GM19467 (cell line): Measurements from ENCODE around the gene TP53I13.

Experiments
- ATAC-seq: cut with Tn5 transposase; IDR thresholded peaks from one replicate; pipeline ENCODE4 v1.9.1; 2021; ENCODE audit warnings: mild to moderate bottlenecking, moderate library complexity; ENCODE audit not compliant: unreplicated experiment

Gene TP53I13

DNA sequence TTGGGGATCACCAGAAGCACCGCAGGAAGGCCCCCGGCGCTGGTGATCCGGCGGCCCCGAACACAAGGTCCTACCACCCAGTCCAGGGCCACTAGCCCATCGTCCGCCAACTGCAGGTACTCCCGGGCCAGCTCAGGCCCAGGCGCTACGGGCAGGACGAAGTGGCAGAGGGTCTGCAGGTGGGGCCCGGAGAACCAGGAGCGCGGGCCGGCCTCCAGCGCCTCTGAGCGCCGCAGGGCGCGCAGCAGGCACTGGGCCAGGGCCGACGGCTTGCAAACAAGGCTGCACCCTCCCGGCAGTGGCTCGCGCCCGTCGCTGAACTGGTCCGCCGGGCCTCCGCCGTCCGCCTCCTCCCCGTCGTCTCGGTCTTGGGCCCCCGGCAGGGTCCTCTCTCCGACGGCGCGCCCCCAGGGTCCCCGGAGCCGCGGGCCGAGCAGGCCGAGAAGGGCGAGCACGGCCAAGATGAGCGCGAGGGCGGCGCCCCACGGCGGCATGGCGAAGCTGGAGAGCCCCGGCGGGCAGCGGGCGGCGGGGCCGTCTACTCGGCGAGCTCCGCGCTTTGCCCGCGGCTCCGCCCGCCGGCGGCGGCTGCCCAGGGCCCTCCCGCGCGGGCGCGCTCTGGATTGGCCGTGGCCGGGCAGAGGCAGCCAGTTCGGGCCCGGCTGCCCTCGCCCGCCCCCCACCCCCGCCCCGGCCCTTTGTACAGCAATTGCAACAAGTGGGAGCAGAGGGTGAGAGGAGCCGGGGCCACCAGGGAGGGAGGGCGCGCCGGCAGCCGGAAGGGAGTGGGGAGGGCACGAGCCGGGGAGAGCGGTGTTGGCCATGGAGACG is 1.8 kb upstream of the TP53I13 start, which contains the start of gene ABHD15:
Gene ABHD15, minus strand, starts transcription at position 565 of the 831 bp plus-strand sequence. Its CDS starts 71 bp downstream, at position 494.
- no peak for ATAC-seq

DNA sequence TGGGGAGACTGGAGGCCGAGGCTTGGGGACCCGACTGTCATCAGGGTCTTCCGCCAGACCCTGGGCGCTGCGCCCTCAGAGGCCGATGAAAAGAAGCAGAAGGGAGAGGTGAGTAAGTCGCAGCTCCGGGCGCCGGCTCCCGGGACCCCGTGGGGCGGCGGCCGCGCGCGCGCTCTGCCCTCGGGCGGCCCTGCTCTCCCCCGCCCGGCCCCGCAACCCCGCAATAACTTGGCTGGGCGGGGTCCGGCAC is 1.3 kb upstream of the TP53I13 start:
- no peak for ATAC-seq

DNA sequence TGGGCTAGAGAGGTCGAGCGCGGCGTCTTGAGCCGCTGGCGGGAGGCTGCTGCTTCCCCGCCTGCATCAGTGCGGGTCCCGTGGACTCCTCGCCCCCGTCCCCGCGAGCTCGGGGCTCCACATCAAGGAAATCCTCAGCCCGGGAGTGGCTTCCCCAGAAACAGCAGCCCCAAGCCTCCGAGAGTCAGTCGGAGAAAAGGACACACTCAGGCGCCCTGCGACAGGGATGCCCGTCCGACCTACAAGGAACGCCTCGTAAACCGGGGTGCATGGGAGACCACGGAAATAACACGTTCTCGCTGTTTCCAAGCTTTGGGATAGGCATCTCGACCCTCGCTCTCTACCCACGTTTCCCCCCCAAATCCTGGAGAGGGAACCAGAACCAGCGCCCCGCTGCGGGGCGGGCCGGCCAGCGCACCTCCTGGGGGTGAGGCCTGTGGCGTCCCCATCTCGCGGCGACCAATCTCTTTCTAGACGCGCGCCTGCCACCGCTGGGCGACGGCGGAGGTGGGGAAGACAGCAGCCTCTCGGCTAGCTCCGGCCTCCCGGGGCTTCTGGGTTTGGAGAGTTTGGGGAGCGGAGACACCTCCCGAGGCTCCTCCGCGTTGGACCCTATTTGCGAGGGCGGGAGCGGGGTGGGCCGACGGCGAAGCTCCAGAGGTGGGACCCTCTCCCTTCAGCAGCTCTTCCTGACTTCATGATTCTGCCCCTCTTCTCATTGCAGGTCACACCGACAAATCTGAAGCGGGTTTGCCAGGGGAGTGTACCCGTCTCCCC is 759 bp upstream of the TP53I13 start:
- ATAC-seq = peak; percentile 33

GRCh38 chr17:29569245-29569950 is 897 bp downstream of the TP53I13 start:
- no peak for ATAC-seq

GRCh38 chr17:29570521-29570920 is 2.0 kb downstream of the TP53I13 start:
- no peak for ATAC-seq

- ATAC-seq = no peak
Measured at GRCh38 chr17:29571486-29571882, 3.0 kb downstream of the TP53I13 start.

- no peak for ATAC-seq
Measured at GRCh38 chr17:29571883-29572681, 3.6 kb downstream of the TP53I13 start.

DNA sequence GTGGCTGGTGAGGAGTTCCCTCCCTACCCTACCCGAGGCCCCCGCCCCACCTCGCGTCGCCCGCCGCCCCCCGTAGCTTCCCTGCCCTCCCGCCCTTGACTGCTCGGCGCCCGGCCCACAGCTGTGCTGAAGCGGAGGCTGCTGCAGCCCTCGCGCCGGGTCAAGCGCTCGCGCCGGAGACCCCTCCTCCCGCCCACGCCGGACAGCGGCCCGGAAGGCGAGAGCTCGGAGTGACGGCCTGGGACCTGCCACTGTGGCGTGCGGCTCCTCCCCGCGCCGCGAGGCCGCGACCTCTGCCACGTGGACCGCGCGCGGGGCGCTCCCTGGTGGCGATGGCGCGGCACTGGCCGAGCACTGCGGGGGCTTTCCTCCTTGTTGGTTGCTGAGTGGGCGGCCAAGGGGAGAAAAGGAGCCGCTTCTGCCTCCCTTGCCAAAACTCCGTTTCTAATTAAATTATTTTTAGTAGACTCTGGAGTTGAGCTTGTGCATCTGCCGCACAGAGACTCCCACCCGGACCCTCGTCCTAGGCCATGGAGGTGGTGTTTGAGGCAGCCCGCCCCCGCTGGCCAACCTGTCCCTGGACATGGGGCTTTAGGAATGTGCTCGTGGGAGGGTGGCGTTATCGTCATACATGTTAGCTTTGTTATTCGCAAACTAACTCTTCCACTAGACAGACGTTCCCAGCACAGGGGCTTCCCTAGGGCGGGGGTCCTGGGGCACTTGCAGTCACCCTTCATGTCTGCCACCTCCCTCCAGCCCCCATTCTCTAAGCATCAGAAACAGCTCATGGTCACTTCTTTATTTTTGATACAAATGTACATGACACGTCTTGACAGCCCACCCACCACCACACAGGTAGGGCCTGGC is 4.4 kb downstream of the TP53I13 start:
- ATAC-seq = no peak

GRCh38 chr17:29573558-29573869 is 5.0 kb downstream of the TP53I13 start:
- ATAC-seq = no peak

DNA sequence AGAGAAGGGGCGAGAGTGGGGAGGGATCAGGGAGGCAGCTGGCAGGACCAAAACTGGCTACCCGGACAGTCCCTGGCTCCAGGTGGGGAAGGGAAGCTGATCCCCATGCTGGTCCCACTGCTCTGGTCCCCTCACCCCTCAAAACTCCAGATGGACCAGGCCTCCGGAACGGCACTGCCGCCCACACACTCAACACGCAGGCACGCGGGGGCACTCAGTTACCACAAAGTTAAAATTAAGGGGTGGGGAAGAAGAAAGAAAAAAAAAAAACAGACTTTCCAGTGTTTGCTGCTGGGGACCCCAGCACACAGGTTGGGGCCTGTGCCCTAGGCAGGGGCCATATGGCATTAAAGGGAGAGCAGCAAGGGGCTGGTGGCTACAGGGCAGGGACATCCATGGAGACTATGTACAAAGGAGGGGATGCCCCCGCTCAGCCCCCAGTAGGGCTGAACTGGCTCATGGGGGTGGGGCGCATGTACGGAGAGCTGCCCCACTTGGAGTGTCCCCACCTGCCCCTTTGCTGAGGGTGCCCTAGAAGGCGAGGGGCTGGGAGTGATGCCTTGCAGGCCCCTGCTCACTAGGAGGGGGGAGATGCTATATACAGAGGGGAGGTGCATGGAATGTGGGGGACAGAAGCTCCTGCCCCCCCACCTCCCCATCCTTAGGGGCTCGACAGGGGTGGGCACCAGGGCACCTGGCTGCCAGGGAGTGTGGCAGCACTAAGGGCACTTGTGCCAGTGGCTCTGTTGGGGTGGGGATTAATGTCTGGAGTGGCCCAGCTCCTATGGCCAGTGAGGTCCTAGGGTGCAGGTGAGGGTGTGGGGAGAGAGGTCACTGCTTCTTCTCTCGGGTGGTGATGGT is 5.6 kb downstream of the TP53I13 start:
- no peak for ATAC-seq

DNA sequence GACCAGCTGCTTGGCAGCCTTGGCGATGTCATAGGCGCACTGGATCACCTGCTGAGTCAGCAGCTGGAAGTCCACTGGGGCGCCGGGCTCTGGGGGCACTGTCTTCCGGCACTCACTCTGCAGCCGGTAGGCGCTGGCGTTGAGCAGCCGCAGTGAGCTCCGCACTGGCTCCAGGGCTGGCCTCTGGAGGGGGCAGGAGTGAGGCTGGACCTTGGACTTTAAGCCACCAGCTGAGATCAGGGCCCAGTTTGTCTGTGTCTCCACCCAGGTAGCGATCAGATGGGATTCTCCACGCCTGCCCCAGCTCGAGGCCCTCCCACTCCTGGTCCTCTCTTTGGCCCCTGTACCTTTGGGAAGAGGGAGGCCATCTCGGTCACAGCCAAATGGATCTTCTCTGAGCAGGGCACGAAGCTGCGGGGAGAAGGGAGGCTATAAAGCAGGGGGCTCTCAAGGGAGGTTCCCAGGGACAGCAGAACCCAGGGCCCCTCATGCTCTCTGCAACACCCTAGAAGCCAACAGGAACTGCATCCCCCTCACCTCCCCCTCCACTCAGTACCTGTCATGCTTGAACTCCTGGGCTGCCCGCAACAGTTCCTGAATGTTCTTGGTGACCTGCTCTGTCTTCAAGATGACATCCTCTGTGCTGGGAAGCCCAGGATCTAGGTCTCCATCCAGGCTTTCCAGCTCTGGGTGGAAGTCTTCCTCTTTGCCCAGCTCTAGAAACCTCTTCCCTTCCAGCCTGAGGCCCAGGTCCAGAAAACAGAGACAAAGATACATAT is 6.4 kb downstream of the TP53I13 start:
- ATAC-seq = no peak

DNA sequence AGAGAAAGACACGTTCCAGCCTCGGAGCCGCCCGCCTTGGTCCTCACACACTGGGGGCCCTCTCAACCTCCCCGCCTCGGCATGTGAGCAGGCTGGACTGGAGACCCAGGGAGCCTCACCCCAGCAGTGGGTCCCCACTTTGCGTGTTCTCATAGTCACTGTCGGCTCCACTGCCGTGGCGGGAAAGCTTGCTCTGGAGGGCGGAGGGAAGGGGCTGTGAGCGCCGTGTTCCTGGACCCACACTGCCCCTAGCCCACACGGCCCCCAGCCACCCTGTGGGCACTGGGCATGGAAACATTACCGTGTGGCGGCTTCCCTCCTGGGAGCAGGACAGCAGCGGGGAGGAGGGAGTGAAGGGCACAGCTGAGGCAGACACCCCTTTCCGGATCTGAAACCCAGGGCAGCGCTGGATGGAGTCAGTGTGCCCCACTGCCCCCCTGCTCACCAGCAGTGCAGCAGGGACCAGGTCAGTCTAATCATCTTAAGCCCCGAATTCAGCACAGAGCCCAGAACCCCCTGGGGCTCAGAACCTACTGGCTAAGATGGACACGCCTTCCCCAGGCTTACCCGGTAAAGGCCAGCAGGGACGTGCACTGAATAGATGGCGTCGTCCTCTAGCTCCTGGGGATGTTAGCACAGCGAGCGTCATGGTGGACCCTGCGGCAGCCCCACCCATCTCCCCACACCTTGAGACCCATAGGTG is 7.2 kb downstream of the TP53I13 start:
- ATAC-seq = no peak

GRCh38 chr17:29576214-29577000 is 7.9 kb downstream of the TP53I13 start:
- no peak for ATAC-seq

- ATAC-seq = no peak
Measured at GRCh38 chr17:29577001-29577370, 8.5 kb downstream of the TP53I13 start.

- no peak for ATAC-seq
Measured at GRCh38 chr17:29577385-29578211, 9.1 kb downstream of the TP53I13 start.
